GM18951 (cell line): ENCODE data around the gene MTCL1.

Source experiments
- POLR2A ChIP-seq: IDR thresholded peaks from 4 replicates; pipeline ENCODE4 v1.6.1; 2011; ENCODE audit warnings: mild to moderate bottlenecking; ENCODE audit not compliant: insufficient read length, insufficient read depth; ENCODE audit errors: extremely low read depth
- in situ Hi-C: fragments of 300-500 bp; cut with MboI; formaldehyde crosslinking; loops from one replicate; pipeline ENCODE4 v1.12.0; 2022; ENCODE audit warnings: low sequenced_read_pairs, mixed read lengths, inconsistent platforms; ENCODE audit not compliant: unreplicated experiment

Gene MTCL1

DNA sequence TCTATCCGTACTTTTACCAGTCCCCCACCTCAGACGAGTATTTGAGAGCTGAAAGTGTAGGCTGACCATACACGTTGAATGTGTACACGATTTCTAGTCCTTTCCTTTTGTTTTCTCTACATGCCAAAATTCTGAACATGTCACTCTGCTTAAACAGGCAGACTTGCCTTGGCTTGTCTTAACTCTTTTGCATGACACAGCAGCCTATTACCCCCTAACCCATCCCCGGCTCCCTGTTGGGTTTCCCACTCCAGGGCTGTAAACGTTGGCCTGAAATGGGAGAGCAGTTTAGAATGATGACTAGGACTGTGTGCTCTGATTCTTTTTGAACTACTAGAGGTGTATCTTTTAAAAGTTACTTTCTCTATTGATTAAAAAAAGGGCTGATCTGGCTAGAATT lies 19.1 kb downstream of the MTCL1 start:
- in situ Hi-C loops = no loop called here
- no peak for TF ChIP-seq POLR2A

DNA sequence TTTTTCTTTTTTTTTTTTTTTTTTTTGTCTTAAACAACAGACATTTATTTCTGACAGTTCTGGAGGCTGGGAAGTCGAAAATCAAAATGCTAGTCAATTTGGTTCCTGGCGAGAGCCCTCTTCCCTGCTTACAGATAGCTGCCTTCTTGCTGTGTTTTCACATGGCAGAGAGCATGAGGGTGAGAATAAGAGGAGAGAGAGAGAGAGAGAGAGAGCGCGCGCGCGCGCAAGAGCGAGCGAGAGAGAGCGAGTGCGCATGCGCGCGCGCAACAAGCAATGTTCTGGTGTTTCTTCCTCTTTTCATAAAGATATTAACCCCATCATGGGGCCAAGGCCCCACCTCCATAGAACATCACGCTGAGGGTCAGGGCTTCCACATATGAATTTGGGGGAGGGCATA lies 20.9 kb downstream of the MTCL1 start:
- in situ Hi-C loops = no loop called here
- TF ChIP-seq POLR2A = no peak

DNA sequence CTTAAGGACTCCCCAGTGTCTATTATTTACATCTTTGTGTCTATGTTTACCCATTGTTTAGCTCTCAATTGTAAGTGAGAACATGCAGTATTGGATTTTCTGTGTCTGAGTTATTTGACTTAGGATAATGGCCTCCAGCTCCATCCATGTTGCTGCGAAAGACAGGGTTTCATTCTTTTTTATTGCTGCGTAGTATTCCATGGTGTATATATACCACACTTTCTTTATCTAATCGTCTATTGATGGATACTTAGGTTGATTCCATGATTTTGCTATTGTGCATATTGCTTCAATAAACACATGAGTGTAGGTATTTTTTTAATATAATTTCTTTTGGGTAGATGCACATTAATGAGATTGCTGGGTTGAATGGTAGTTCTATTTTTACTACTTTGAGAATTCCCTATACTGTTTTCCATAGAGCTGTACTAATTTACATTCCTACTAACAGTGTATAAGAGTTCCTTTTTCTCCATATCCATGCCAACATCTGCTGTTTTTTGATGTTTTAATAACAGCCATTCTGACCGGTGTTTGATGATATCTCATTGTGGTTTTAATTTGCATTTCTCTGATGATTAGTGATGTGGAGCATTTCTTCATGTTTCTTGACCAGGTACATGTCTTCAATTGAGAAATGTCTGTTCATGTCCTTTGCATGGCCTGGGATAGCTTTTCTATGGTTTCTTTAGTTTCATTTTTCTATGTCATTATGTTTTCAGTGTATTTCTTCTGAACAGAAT lies 21.8 kb downstream of the MTCL1 start:
- in situ Hi-C loops = no loop called here
- no peak for TF ChIP-seq POLR2A

DNA sequence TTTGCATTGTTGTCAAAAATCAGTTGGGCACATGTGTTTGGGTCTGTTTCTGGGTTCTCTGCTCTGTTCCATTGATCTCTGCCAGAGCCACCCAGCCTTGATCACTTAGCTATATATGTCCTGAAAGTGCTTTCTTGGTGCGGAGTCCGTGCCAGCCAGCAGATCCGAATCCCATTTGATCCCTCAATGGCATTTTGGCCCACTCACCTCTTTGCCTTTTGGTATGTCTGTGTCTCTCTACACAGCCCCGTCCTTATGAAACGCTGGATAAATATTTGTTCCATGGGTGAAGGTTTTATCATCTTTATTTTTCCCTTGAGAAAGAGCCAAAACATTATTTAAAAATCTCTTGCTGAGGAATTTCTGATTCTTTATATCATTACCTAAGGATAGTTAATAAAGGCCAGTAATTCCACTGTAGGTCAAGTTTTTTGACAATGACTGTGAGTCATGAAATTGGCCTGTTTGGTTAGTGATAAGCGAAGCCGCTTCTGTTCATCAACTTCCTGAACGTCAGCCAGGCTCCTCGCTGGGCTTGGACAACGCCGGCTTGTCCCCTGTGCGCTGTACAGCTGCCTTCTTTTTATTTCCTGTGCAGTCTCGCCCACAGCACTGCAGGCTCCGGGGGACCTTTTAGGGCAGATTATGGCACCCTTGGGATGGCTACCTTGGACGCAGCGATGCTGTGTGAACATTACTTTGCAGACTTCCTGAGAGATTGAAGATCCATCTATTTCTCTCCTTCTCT lies 24.9 kb downstream of the MTCL1 start:
- in situ Hi-C loops = no loop called here
- no peak for TF ChIP-seq POLR2A

DNA sequence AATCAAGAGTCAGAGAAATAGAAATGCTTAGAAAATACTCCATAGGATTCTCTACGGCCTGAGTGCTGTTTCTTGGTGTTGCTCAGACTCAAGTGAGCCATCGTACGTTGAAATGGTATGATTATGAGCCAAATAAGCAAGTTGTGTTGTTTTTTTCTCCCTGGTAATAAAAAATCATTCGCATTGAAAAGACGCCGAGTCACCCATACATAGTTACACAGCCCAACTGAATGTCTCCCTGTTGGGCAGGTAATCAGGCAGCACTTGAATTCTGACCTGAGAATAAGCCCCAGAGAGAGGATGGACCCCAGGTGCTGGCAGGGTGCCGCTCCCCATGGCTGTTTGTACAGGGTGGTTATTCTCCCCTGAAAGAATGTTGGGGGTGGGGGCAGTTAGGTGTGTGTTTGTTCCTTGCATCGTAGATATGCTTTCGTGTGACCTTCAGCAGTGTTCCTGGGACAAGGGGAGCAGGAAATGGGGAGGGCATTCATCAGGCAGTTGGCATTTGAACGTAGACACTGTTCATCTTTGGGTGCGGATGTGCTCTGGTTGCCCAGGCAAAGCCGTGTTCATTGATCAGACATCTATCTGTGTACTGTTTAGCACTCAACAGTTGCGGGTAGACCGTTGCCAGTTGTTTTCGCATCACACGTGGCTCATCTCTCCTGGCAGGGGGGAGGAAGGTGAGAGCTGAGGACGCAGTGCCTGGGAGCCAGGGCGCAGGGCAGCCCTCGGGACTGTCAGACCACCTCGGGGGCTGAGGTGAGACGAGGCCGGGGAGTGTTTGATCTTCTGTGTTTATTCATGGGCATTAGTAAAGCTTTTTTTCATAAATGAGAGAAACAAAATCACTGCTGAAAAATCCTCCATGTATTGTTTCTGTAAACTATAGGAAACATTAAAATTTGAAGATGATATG lies 27.3 kb downstream of the MTCL1 start:
- no peak for TF ChIP-seq POLR2A
- in situ Hi-C loops = no loop called here

DNA sequence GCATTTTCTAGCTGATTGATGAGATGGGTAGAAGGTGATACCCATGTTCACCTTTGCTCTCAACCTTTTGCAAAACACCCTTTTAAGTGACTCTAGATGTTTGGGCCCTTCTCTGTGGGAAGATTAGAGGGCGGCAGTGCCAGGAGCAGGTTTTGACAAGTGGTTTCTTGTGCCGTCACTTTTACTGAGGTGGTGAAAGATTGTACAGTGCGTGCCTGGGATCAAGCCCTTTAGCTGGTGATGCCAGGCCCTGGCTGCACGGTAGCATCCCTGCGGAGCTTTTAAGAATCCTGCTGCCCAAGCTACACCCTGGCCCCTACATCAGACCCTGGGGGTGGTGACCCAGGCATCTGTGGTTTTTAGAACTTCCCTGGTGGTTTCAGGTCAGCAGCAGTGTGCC lies 29.1 kb downstream of the MTCL1 start:
- in situ Hi-C loops = no loop called here
- TF ChIP-seq POLR2A = no peak

DNA sequence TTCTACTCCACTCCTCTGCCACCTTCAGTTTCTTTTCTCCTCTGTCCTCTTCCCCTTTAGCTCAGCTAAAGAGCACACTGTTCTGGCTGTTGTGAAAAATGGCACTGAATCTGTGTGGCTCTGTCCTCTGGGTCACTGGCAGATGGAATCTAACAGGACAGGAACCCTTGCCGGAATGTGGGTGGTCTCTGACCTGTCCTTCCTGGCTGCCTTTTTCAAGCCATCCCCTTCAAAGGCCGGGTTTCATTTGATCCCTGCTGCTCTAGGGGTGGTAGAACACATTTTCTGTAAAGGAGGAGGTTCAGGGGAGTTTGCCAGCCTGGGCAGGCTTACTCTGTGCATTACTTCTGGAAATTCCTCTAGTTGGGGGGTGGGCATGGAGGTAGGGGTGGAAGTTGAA lies 29.9 kb downstream of the MTCL1 start:
- in situ Hi-C loops = no loop called here
- TF ChIP-seq POLR2A = no peak

DNA sequence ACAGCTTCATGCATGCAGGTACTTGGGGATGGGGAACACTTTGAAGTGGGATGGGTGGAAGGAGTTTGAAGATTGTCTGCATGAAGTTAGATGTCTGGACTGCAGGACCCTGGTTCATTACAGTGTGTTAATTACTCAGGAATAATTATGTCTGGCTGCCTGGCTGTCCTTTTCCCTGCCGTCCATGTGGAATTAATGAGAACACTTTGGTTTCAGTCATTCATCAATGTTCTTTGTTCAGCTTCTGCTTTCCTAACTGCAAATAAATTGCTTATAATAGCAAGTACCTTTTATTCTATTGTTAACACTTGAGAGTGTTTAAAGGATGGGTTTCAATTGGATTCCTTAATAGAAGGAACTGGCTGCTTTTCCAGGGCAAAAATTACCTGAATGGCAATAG lies 35.8 kb downstream of the MTCL1 start:
- in situ Hi-C loops = no loop called here

DNA sequence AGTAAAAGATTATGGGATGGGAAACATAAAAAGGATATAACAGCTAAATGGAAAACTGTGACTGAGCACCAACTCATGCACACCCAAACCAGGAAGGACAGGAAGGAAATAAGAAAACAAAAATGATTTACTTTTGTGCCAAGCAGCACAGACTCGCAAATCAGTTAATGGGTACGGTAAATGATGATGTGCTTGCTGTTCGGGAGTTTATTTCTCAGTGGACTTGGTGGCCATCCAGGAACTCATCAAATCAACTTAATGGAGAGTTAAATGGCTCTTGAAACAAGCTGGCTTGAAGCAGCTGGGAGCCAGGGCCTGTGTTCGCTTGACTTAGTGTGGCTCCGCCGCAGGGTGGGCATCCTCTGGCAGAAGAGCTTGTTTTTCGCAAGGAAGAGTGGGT lies 36.2 kb downstream of the MTCL1 start:
- no peak for TF ChIP-seq POLR2A
- in situ Hi-C loops = no loop called here

More for the DNA sequence above, 35.8 kb downstream of the MTCL1 start:
- TF ChIP-seq POLR2A = no peak

DNA sequence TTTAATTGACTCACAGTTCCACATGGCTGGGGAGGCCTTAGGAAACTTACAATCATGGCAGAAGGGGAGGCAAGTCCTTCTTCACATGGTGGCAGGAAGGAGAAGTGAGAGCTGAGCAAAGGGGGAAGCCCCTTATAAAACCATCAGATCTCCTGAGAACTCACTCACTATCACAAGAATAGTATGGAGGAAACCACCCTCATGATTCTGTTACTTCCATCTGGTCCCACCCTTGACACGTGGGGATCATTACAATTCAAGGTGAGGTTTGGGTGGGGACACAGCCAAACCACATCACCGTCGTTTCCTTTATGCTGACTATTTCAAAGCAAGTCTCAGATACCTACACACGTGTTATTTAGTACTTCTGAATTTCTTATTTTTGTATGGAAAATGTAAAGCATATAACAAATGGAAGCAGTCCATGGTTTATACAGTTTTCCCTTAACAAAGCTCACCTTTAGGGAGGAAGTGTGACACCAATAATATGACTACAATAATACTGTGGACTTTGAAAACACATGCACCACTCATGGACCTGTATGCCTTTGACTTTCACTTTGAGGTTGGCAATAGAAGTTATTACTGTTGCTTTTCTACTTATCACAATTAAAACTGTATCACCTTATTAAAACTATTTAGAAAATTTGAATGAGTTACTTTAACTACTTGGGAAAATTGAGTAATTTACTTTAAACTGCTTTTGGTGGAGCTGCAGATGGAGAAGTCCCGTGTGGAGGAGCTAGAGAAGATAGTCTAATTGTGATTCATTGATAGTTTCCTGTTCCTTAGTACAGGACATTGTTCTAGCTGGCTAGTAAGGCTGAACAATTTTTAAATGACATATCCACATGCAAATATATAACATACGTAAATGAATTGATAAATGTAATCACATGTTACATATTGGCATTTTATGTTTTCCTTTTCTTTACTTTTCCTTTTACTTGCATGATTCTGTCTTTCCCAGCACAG lies 37.3 kb downstream of the MTCL1 start:
- no peak for TF ChIP-seq POLR2A
- in situ Hi-C loops = no loop called here

DNA sequence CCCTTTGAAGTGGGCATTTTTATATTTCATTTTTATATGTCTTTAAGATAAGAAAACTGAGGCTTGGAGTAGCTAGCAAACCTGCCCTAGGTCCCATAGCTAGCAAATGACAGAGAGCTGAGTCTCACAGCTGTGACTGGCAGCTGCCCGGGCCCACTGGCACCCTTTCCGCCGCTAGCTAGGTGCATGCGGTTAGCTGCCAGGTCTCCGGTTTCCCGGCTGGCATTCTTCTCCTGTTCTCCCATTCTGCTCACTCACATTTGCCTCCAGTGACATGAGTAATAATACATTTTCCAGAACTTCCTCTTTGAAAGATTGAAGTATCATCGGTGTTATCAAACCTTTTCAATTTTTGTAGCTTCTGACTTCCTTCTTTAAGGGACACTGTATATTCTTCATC lies 38.7 kb downstream of the MTCL1 start:
- in situ Hi-C loops = no loop called here
- TF ChIP-seq POLR2A = no peak

DNA sequence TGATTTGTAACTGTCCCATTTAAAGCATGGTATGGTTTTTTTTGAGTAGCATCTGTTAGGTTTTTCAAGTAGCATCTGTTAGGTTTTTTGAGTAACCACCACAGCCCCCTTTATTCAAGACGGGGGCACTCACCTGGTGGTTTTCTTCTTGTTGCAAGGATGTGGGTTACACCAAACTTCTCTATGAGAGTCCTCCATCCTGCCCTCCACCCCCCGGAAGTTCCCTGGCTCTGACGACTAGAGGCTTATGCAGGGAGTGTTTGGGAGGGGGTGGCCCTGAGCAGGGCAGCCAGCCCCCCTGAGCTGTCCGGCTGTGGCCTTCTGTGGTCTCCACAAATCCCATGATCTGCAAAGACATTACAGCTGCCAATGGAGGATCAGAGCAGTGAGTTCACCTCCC lies 39.3 kb downstream of the MTCL1 start:
- TF ChIP-seq POLR2A = no peak
- in situ Hi-C loops = no loop called here
